BE2C (cell line): Measurements from ENCODE around the gene SAMD11.

Source experiments
- DNase-seq: peaks from one replicate; pipeline ENCODE4 v3.0.0-alpha.2; 2020
- H3K27me3 ChIP-seq: fragments of 250-450 bp; sonication (Bioruptor Pico); 2 replicates; pipeline ENCODE4 v1.5.1; 2020; ENCODE audit warnings: mild to moderate bottlenecking
- H3K36me3 ChIP-seq: fragments of 250-450 bp; sonication (Bioruptor Pico); 2 replicates; pipeline ENCODE4 v1.5.1; 2020; ENCODE audit warnings: mild to moderate bottlenecking
- H3K4me1 ChIP-seq: fragments of 250-450 bp; sonication (Bioruptor Pico); 2 replicates; pipeline ENCODE4 v1.5.1; 2020
- H3K4me3 ChIP-seq: 2 replicates; pipeline ENCODE4 v1.5.1; 2011; ENCODE audit warnings: low read depth, low read length
- H3K9me3 ChIP-seq: fragments of 250-450 bp; sonication (Bioruptor Pico); 2 replicates; pipeline ENCODE4 v1.5.1; 2020
- CTCF ChIP-seq: IDR thresholded peaks from 2 replicates; pipeline ENCODE4 v1.5.1; 2012; ENCODE audit warnings: mild to moderate bottlenecking, low read depth, low read length

Gene SAMD11

GRCh38 chr1:971751-972506, 48.2 kb downstream of the SAMD11 start:
- H3K27me3 ChIP-seq, result peaks cover 21% of the 10 kb centered on the region
- H3K4me1 ChIP-seq, result peaks cover 4% of the 10 kb centered on the region
- TF ChIP-seq CTCF, result no peak
- H3K9me3 ChIP-seq, result no peaks in the 10 kb centered on the region
- no peak for DNase-seq
- H3K36me3 ChIP-seq, result no peaks in the 10 kb centered on the region
- no peak overlapping the region for H3K4me3 ChIP-seq

- Histone ChIP-seq H3K9me3 (no peaks in the 10 kb centered on the region), H3K4me3 (no peak overlapping the region), H3K36me3 (no peaks in the 10 kb centered on the region), H3K4me1 (no peaks in the 10 kb centered on the region; the same call in 1 of the 2 replicates), H3K27me3 (peaks cover 21% of the 10 kb centered on the region)
- DNase-seq, result no peak
- TF ChIP-seq CTCF, result no peak
Observed at GRCh38 chr1:972726-973458, 49.2 kb downstream of the SAMD11 start.

GRCh38 chr1:973459-974292, 50.0 kb downstream of the SAMD11 start:
- Histone ChIP-seq H3K4me3 (no peak overlapping the region), H3K4me1 (no peaks in the 10 kb centered on the region; the same call in 1 of the 2 replicates), H3K36me3 (no peaks in the 10 kb centered on the region), H3K27me3 (peaks cover 21% of the 10 kb centered on the region), H3K9me3 (no peaks in the 10 kb centered on the region)
- no peak for DNase-seq
- TF ChIP-seq CTCF, result no peak

- Histone ChIP-seq H3K36me3 (no peaks in the 10 kb centered on the region), H3K4me3 (no peak overlapping the region), H3K27me3 (peaks cover 21% of the 10 kb centered on the region), H3K9me3 (no peaks in the 10 kb centered on the region), H3K4me1 (no peaks in the 10 kb centered on the region; the same call in 1 of the 2 replicates)
- no peak for DNase-seq
- no peak for TF ChIP-seq CTCF
Observed at GRCh38 chr1:974293-974640, 50.5 kb downstream of the SAMD11 start.

GRCh38 chr1:974687-975328, 51.1 kb downstream of the SAMD11 start:
- Histone ChIP-seq H3K9me3 (no peaks in the 10 kb centered on the region), H3K36me3 (no peaks in the 10 kb centered on the region), H3K4me1 (no peaks in the 10 kb centered on the region; the same call in 1 of the 2 replicates), H3K4me3 (no peak overlapping the region), H3K27me3 (peaks cover 21% of the 10 kb centered on the region)
- no peak for DNase-seq
- no peak for TF ChIP-seq CTCF
